Activated naive CD4-positive, alpha-beta T cell treated with anti-CD3 and anti-CD28 coated beads, Interleukin-2, amount 10 ng/mL, durations not matched to agents 7 days and 5 days (primary cell): ENCODE measurements around the gene AHR.
"Not testable (repeated sequence)": the region's sequence is repeated elsewhere in the genome, so short reads cannot be mapped to it uniquely, and the experiment has no call there.

ENCODE experiments used
- CTCF ChIA-PET: fragments of 350-600 bp; sonication (Branson Sonifier 250); formaldehyde crosslinking; loops from one replicate; lab custom pipeline; 2021; ENCODE audit warnings: antibody characterized with exemption; lab: Charles Lee
- DNase-seq: peaks from one replicate; pipeline ENCODE4 v3.0.0-alpha.2; 2020
- H3K27ac Mint-ChIP-seq: one replicate; pipeline ENCODE4 v1.8.0; 2021; ENCODE audit warnings: mild to moderate bottlenecking, moderate library complexity, mixed read lengths
- H3K27me3 Mint-ChIP-seq: one replicate; pipeline ENCODE4 v1.8.0; 2021; ENCODE audit warnings: mild to moderate bottlenecking, mixed read lengths
- H3K36me3 Mint-ChIP-seq: one replicate; pipeline ENCODE4 v1.8.0; 2021; ENCODE audit warnings: mixed read lengths
- H3K4me1 Mint-ChIP-seq: one replicate; pipeline ENCODE4 v1.8.0; 2021; ENCODE audit warnings: mixed read lengths
- H3K4me3 Mint-ChIP-seq: one replicate; pipeline ENCODE4 v1.8.0; 2021; ENCODE audit warnings: mild to moderate bottlenecking, moderate library complexity, mixed read lengths
- H3K9me3 Mint-ChIP-seq: one replicate; pipeline ENCODE4 v1.8.0; 2021; ENCODE audit warnings: mixed read lengths

Gene AHR

GRCh38 chr7:17336168-17336567 lies 37.7 kb downstream of the AHR start:
- peaks cover 2% of the 10 kb centered on the region for H3K9me3 Mint-ChIP-seq
- peaks cover 4% of the 10 kb centered on the region for H3K4me1 Mint-ChIP-seq
- H3K36me3 Mint-ChIP-seq: peaks cover 51% of the 10 kb centered on the region
- no peaks in the 10 kb centered on the region for H3K27me3 Mint-ChIP-seq
- CTCF ChIA-PET: interaction anchor here (0.6 kb wide), 1 partner anchor 41 kb away, joined by 3 read pairs; no protein-coding TSS in a partner anchor
- H3K27ac Mint-ChIP-seq: no peak overlapping the region
- no peak for DNase-seq
- no peak overlapping the region for H3K4me3 Mint-ChIP-seq

GRCh38 chr7:17339139-17339538 lies 40.7 kb downstream of the AHR start:
- Mint-ChIP-seq H3K4me3 (no peak overlapping the region), H3K36me3 (peaks cover 49% of the 10 kb centered on the region)
- CTCF ChIA-PET: no interaction called here

GRCh38 chr7:17339952-17340351 lies 41.5 kb downstream of the AHR start:
- CTCF ChIA-PET: interaction anchor here (0.6 kb wide), 1 partner anchor 141 kb away, joined by 3 read pairs; no protein-coding TSS in a partner anchor
- peaks cover 21% of the 10 kb centered on the region for H3K4me1 Mint-ChIP-seq
- no peak for DNase-seq
- peaks cover 48% of the 10 kb centered on the region for H3K36me3 Mint-ChIP-seq
- no peaks in the 10 kb centered on the region for H3K27me3 Mint-ChIP-seq
- peak overlapping the region; percentile 28 for H3K27ac Mint-ChIP-seq
- H3K4me3 Mint-ChIP-seq: no peak overlapping the region
- H3K9me3 Mint-ChIP-seq: peaks cover 2% of the 10 kb centered on the region

More at GRCh38 chr7:17339139-17339538, 40.7 kb downstream of the AHR start:
- no peaks in the 10 kb centered on the region for H3K27me3 Mint-ChIP-seq
- DNase-seq: no peak
- peaks cover 21% of the 10 kb centered on the region for H3K4me1 Mint-ChIP-seq
- no peak overlapping the region for H3K27ac Mint-ChIP-seq
- peaks cover 2% of the 10 kb centered on the region for H3K9me3 Mint-ChIP-seq

GRCh38 chr7:17340655-17341054 lies 42.2 kb downstream of the AHR start:
- DNase-seq: no peak
- Mint-ChIP-seq H3K4me1 (peaks cover 21% of the 10 kb centered on the region), H3K27ac (no peak overlapping the region), H3K36me3 (peaks cover 46% of the 10 kb centered on the region), H3K27me3 (no peaks in the 10 kb centered on the region), H3K4me3 (no peak overlapping the region), H3K9me3 (peaks cover 2% of the 10 kb centered on the region)
- CTCF ChIA-PET: interaction anchor here (0.6 kb wide), 1 partner anchor 911 kb away, joined by 3 read pairs; no protein-coding TSS in a partner anchor

GRCh38 chr7:17342756-17343155 lies 44.3 kb downstream of the AHR start:
- Mint-ChIP-seq H3K4me3 (no peak overlapping the region), H3K9me3 (no peaks in the 10 kb centered on the region), H3K27ac (no peak overlapping the region), H3K4me1 (peaks cover 21% of the 10 kb centered on the region), H3K27me3 (no peaks in the 10 kb centered on the region), H3K36me3 (peaks cover 42% of the 10 kb centered on the region)
- CTCF ChIA-PET: no interaction called here
- DNase-seq: no peak

- peaks cover 26% of the 10 kb centered on the region for H3K9me3 Mint-ChIP-seq
- CTCF ChIA-PET: interaction anchor here (0.8 kb wide), 1 partner anchor 339 kb away, joined by 3 read pairs; no protein-coding TSS in a partner anchor
- H3K36me3 Mint-ChIP-seq: peaks cover 62% of the 10 kb centered on the region
- no peak overlapping the region for H3K27ac Mint-ChIP-seq
- DNase-seq: no peak
- H3K4me1 Mint-ChIP-seq: peaks cover 7% of the 10 kb centered on the region
- no peaks in the 10 kb centered on the region for H3K27me3 Mint-ChIP-seq
- no peak overlapping the region for H3K4me3 Mint-ChIP-seq
These were observed 48.9 kb downstream of the AHR start for GRCh38 chr7:17347401-17347800.

- H3K4me1 Mint-ChIP-seq, H3K4me3 Mint-ChIP-seq, CTCF ChIA-PET, DNase-seq, H3K27me3 Mint-ChIP-seq, H3K27ac Mint-ChIP-seq: not testable (repeated sequence)
- H3K36me3 Mint-ChIP-seq: peaks cover 65% of the 10 kb centered on the region
- H3K9me3 Mint-ChIP-seq: peaks cover 29% of the 10 kb centered on the region
These were observed 50.5 kb downstream of the AHR start for GRCh38 chr7:17348932-17349331.

GRCh38 chr7:17350321-17350720 lies 51.9 kb downstream of the AHR start:
- H3K4me1 Mint-ChIP-seq, H3K27ac Mint-ChIP-seq, H3K4me3 Mint-ChIP-seq, DNase-seq, CTCF ChIA-PET, H3K27me3 Mint-ChIP-seq: not testable (repeated sequence)
- Mint-ChIP-seq H3K9me3 (peaks cover 29% of the 10 kb centered on the region), H3K36me3 (peaks cover 73% of the 10 kb centered on the region)

- H3K27me3 Mint-ChIP-seq, H3K27ac Mint-ChIP-seq, H3K4me3 Mint-ChIP-seq, CTCF ChIA-PET, H3K4me1 Mint-ChIP-seq, DNase-seq: not testable (repeated sequence)
- H3K36me3 Mint-ChIP-seq: peaks cover 62% of the 10 kb centered on the region
- peaks cover 29% of the 10 kb centered on the region for H3K9me3 Mint-ChIP-seq
These were observed 55.4 kb downstream of the AHR start for GRCh38 chr7:17353650-17354419.

- Mint-ChIP-seq H3K36me3 (peaks cover 55% of the 10 kb centered on the region), H3K9me3 (peaks cover 22% of the 10 kb centered on the region), H3K4me3 (no peak overlapping the region), H3K27ac (no peak overlapping the region), H3K27me3 (no peaks in the 10 kb centered on the region), H3K4me1 (peaks cover 2% of the 10 kb centered on the region)
- CTCF ChIA-PET: no interaction called here
- no peak for DNase-seq
These were observed 56.0 kb downstream of the AHR start for GRCh38 chr7:17354473-17354872.

- no peaks in the 10 kb centered on the region for H3K27me3 Mint-ChIP-seq
- H3K9me3 Mint-ChIP-seq: peaks cover 17% of the 10 kb centered on the region
- no peak for DNase-seq
- peaks cover 2% of the 10 kb centered on the region for H3K4me1 Mint-ChIP-seq
- CTCF ChIA-PET: no interaction called here
- peak overlapping the region; percentile 13 for H3K27ac Mint-ChIP-seq
- H3K4me3 Mint-ChIP-seq: no peak overlapping the region
- H3K36me3 Mint-ChIP-seq: peaks cover 50% of the 10 kb centered on the region
These were observed 56.6 kb downstream of the AHR start for GRCh38 chr7:17355050-17355449.

- DNase-seq: no peak
- Mint-ChIP-seq H3K9me3 (peaks cover 4% of the 10 kb centered on the region), H3K4me3 (no peak overlapping the region)
These were observed 59.5 kb downstream of the AHR start for GRCh38 chr7:17357952-17358351.

GRCh38 chr7:17359610-17360009 lies 61.2 kb downstream of the AHR start:
- peaks cover 4% of the 10 kb centered on the region for H3K9me3 Mint-ChIP-seq
- H3K4me1 Mint-ChIP-seq: peaks cover 1% of the 10 kb centered on the region
- no peaks in the 10 kb centered on the region for H3K27me3 Mint-ChIP-seq
- H3K4me3 Mint-ChIP-seq: no peak overlapping the region
- H3K27ac Mint-ChIP-seq: no peak overlapping the region
- CTCF ChIA-PET: no interaction called here
- DNase-seq: no peak
- peaks cover 16% of the 10 kb centered on the region for H3K36me3 Mint-ChIP-seq

More at GRCh38 chr7:17357952-17358351, 59.5 kb downstream of the AHR start:
- no peak overlapping the region for H3K27ac Mint-ChIP-seq
- H3K4me1 Mint-ChIP-seq: peaks cover 2% of the 10 kb centered on the region
- peaks cover 26% of the 10 kb centered on the region for H3K36me3 Mint-ChIP-seq
- no peaks in the 10 kb centered on the region for H3K27me3 Mint-ChIP-seq
- CTCF ChIA-PET: no interaction called here

GRCh38 chr7:17362439-17363105 lies 64.1 kb downstream of the AHR start:
- Mint-ChIP-seq H3K4me3 (no peak overlapping the region), H3K4me1 (peaks cover 7% of the 10 kb centered on the region), H3K27me3 (no peaks in the 10 kb centered on the region), H3K36me3 (peaks cover 5% of the 10 kb centered on the region), H3K9me3 (peaks cover 4% of the 10 kb centered on the region), H3K27ac (no peak overlapping the region)
- DNase-seq: no peak
- CTCF ChIA-PET: interaction anchor here (0.6 kb wide), 1 partner anchor 21 kb away, joined by 3 read pairs; no protein-coding TSS in a partner anchor
